GM12892 (cell line): Measurements from ENCODE around the gene ZMYND8.
A peak's percentile ranks its signal among the peaks of the same experiment; 100 is the strongest.

Experiments
- DNase-seq: peaks from one replicate; pipeline ENCODE4 v3.0.0; 2011; ENCODE audit not compliant: insufficient read length
- FAIRE-seq: peaks from 2 replicates; lab custom pipeline; 2011; peaks lifted over from hg19 to GRCh38; lab: Jason Lieb, UNC
- POLR2A ChIP-seq: IDR thresholded peaks from 2 replicates; pipeline ENCODE4 v1.6.1; 2011; ENCODE audit warnings: low read depth, low read length, control low read depth
- POLR2AphosphoS5 ChIP-seq: IDR thresholded peaks from 2 replicates; pipeline ENCODE4 v1.6.1; 2011; ENCODE audit warnings: low read depth, low read length, control low read depth
- TAF1 ChIP-seq: IDR thresholded peaks from 2 replicates; pipeline ENCODE4 v1.6.1; 2011; ENCODE audit warnings: low read depth, mild to moderate bottlenecking, control low read depth, low read length, borderline replicate concordance

The ZMYND8 gene

GRCh38 chr20:47355489-47356219 is 845 bp downstream of the ZMYND8 start:
- no peak for FAIRE-seq
- TF ChIP-seq POLR2AphosphoS5 = no peak
- TF ChIP-seq POLR2A = no peak
- TF ChIP-seq TAF1 = no peak
- no peak for DNase-seq

DNA sequence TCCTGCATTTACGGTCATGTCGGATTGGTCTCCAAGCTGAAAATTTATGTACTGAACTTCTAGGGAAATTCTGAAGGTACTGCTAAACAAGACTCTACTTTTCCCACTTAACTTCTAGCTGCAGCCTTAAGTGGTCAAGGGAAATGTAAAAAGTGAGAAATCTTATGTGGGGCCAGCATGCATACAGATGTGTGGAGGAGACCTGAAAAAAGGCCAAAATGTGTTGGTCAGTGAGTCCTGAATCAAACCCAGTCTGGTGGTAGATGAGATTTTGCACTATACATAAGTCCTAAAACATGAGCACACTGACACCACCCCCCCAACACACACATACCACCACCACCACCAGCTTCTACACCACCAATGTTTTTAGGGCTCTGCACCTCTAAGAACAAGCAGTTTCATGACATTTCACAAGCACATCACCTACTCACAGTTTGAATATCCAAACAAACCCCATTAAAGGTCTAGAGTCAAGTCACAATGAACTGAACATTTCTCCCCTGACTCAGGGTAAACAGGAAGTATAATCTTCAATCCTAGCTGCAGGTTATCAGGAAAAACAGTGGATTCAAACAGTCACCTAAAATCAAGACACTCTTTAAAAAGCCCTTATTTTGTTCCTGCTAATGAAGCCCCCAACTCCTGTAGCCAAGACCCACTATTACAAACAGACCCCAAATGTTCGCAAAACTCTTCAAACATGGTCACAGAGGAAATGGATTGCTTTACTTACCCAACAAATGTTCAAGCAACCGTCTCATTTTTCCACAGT is 1.6 kb downstream of the ZMYND8 start:
- FAIRE-seq = no peak
- TF ChIP-seq TAF1 (no peak), POLR2A (no peak), POLR2AphosphoS5 (no peak)

GRCh38 chr20:47354464-47354713 is 2.1 kb downstream of the ZMYND8 start:
- FAIRE-seq = no peak
- TF ChIP-seq POLR2A (no peak), TAF1 (no peak), POLR2AphosphoS5 (no peak)
- DNase-seq = no peak

More for the DNA sequence above, 1.6 kb downstream of the ZMYND8 start:
- DNase-seq = no peak

DNA sequence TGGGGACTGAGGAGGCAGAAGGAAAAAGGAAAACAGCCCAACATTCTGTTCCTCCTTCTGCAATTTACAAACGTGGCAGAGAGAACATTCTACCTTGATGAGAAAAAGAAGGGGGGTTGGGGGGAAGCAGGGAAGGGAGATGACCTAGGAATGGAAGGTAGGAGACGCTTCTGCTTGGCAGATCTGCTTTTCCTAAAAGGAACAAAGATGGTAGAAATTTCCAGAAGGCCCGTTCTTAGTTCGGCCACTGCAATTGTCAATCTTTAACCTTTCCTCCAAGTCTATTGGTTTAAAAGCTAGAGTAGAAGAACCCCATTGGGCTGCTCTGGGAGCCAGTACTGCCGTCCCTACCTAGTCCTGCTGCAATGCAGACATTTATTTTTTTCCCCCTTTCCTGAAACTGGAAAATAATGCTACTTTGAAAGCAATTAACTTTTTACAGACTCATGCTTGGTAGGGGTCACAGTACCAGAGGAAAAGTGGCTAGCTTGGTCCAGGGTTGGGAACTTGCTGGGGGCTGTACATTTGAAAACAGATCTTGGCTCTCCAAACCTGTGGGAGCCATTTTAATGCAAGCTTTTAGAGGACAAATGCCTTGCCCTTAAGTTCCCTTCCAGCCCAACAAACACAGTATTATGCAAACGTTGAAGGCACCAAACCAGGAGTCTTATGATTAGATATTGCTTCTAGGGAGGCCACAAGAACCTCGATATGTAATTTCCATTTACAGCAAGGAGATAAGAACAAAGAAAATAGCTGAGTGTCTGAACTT is 2.6 kb downstream of the ZMYND8 start:
- no peak for TF ChIP-seq TAF1
- no peak for TF ChIP-seq POLR2A
- TF ChIP-seq POLR2AphosphoS5 = no peak
- FAIRE-seq = no peak
- DNase-seq = no peak

- no peak for TF ChIP-seq TAF1
- no peak for TF ChIP-seq POLR2AphosphoS5
- TF ChIP-seq POLR2A = no peak
- DNase-seq = no peak
- FAIRE-seq = no peak
These were observed 3.2 kb downstream of the ZMYND8 start for GRCh38 chr20:47353239-47353691.

DNA sequence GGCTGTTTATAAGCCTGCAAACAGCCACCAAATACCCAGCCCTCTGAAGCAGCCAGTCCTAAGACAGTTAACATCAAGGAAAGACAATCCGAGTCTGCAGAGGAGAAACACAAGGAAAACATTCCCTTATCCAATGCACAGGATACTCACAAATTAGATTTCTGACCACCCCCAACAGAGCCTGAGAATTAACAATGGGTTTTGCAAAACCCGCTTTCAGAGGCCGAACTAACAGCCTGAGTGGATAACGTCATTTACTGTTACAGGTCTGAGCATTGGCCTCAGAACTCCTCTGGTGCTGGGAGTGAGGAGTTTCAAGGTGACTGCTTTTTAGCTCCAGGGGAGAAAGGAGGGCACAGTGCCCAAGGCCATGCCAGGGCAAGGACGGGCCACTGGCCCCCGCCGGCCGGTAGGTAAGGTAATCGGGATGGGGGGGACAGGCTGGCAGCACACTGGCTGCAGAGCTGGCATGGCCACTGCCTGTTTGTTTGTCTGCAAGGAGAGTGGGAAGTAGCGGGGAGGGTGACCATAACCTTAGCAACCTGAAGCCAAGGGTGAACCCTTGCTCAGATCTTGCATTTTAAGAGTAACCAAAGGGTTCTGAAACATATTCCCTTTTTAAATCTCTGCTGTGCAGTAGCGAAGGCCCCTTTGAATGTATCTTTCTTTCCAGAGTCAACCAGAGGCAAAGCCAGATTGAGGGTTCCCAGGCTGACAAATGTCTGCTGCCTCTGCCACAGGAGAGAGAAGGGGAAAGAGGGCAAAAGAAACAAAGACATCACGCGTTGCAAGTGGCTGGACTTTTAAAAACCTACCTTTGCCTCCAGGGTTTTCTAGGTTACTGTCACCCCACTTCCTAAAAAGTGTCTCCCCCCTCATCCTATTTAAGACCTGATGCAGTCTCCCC is 3.9 kb downstream of the ZMYND8 start:
- TF ChIP-seq POLR2AphosphoS5 (no peak), TAF1 (no peak), POLR2A (no peak)
- FAIRE-seq = no peak
- no peak for DNase-seq

DNA sequence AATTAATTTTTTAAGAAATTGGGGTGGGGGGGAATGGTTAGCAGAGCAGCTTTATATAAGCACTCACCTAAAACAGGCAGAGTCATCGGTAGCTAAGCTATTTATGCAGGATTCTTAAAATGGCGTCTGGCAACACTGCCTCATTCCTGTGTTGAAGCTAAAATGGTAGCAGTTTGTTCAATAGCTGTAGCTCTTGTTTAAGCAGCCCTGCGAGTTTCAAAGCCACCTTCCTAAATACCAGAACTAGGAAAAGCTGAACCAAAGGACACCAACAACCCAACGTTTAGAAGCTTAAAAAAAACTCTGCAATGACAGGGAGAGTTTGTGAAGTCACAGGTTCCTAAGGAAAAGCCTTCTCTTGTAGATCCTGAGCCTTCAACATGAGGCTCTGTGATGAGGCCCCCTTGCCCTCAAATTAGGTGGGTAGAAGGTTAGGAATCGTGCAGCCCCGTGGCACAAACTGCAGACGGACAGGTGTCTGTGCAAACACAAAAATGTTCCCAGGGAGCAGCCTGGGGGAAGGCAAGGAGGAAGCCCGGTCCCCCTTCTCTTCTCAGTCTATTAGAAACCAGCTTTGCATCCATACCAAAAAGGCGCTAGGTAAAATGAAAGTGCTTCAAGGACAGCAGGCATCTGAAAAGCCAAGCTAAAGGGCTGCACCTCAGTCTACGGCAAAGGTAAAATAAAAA is 4.7 kb downstream of the ZMYND8 start:
- no peak for TF ChIP-seq POLR2AphosphoS5
- 0 out of 2 replicates have a peak, but pooled peaks have one; percentile 55 for TF ChIP-seq POLR2A
- no peak; the same call in 1 of the 2 replicates for TF ChIP-seq TAF1
- DNase-seq (no peak), FAIRE-seq (no peak)

GRCh38 chr20:47350691-47351545 is 5.6 kb downstream of the ZMYND8 start:
- no peak for TF ChIP-seq POLR2AphosphoS5
- TF ChIP-seq POLR2A = no peak
- no peak for TF ChIP-seq TAF1
- FAIRE-seq = no peak

GRCh38 chr20:47350181-47350550 is 6.3 kb downstream of the ZMYND8 start:
- TF ChIP-seq TAF1 = no peak
- no peak for TF ChIP-seq POLR2A
- no peak for TF ChIP-seq POLR2AphosphoS5
- DNase-seq = no peak
- no peak for FAIRE-seq

More at GRCh38 chr20:47350691-47351545, 5.6 kb downstream of the ZMYND8 start:
- DNase-seq = no peak
